Activated T-cell treated with anti-CD3 and anti-CD28 coated beads for 24 hours (primary cell): ENCODE data around the gene SERPINB13.
"Not testable (repeated sequence)": the region's sequence is repeated elsewhere in the genome, so short reads cannot be mapped to it uniquely, and the experiment has no call there.

Experiments
- DNase-seq: peaks from one replicate; pipeline ENCODE4 v3.0.0-alpha.2; 2020; ENCODE audit warnings: low read depth

The SERPINB13 gene

DNA sequence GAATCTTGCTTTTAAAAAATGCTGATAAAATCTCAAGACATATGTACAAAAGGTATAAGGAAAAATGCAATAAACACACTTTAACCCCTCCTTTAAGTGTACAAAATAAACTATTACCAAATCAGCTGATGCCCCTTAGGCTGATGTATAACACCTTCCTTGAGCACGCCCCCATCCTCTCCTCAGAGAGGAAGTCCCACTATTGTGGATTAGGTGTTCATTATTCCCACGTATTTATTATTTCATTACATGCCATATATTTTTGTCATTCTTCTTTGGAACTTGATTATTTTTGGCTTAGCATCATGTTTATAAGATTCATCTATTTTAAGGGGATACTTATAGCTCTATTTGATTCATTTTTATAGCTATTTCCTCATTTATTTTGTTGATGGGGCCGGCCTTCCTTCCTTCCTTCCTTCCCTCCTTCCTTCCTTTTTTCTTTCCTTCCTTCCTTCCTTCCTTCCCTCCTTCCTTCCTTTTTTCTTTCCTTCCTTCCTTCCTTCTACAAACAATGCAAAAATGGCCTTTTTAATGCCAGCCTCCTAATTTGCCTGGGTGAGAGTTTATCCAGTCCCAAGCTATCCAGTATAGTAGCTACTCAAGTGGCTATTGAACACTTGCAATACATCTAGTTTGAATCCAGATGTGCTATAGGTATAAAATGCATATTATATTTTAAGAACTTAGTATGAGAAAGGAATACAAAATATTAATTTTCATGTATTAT is 4.0 kb downstream of the SERPINB13 start:
- DNase-seq: no peak

DNA sequence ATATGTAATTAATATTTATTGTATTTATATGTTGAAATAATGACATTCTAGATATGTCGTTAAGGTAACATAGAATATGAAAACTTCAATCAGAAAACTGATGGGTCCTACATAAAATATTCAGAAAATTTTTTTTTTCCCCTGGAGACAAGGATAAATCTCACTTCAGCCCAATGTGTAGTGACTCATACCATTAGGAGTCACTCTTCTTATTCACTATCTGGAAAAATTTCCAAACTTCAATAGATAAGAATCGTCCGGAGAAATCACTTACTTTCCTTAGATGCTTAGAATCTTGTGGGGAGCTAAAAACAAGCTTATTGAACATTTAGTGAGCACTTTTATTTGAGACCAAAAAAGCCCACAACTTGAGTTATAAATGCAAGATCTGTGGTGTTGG is 4.6 kb downstream of the SERPINB13 start:
- DNase-seq: no peak

DNA sequence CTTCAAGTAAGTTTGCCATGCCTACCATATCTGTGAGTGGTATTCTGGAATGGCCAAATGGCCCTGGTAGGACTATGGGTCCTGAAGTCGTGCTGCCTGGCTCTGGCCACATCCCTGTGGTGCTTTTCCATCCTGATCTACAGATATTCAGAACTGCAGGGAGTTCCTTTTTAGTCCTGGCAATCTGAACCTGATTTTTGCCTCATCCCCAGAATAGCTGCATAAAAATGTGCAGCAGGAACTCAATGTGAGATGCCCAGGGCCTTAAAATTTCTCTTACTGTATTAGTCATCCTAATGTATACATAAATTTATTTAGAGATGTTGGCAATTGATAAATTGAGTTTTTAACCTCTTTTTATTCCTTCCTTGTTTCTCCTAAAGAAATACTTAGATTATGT is 5.3 kb downstream of the SERPINB13 start:
- no peak for DNase-seq

DNA sequence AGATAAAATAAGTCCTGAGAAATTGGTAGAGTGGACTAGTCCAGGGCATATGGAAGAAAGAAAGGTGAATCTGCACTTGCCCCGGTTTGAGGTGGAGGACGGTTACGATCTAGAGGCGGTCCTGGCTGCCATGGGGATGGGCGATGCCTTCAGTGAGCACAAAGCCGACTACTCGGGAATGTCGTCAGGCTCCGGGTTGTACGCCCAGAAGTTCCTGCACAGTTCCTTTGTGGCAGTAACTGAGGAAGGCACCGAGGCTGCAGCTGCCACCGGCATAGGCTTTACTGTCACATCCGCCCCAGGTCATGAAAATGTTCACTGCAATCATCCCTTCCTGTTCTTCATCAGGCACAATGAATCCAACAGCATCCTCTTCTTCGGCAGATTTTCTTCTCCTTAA is 9.8 kb downstream of the SERPINB13 start:
- DNase-seq: no peak

DNA sequence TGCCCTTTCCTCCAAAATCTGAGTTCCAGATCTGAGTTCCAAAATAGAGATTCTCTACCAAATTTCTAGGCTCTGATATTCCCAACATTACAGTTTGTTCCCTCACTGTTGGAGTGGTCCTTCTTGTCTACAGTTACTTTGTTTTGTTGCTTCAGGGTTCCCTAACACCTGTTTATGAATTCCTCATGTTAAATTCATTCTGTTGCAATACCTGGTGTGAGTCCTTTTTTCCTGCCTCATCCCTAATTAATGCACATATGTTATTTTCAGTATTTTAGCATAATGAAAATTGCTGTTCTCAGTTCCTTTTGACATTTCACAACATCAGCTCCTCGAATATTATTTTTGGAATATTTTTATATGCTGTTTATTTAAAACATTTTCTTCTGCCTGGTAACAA is 16.2 kb downstream of the SERPINB13 start:
- DNase-seq: no peak

DNA sequence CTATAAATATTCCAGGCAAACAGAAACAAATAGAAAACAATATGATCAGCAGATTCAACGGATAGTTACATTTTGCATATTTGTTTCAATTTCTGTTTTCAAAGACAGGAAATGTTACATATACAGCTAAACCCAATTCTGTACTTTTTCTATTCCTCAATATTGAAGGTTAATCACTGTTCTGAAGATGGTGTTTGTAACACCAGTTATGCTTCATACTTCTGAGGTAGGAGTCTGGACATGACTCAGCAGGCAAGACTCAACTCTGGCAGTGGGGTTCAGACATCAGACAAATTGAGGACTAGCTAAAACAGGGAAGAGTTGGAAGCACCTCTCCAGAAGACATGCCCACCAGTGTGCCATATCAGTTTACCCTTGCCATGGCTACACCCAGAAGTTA is 16.6 kb downstream of the SERPINB13 start:
- no peak for DNase-seq

DNA sequence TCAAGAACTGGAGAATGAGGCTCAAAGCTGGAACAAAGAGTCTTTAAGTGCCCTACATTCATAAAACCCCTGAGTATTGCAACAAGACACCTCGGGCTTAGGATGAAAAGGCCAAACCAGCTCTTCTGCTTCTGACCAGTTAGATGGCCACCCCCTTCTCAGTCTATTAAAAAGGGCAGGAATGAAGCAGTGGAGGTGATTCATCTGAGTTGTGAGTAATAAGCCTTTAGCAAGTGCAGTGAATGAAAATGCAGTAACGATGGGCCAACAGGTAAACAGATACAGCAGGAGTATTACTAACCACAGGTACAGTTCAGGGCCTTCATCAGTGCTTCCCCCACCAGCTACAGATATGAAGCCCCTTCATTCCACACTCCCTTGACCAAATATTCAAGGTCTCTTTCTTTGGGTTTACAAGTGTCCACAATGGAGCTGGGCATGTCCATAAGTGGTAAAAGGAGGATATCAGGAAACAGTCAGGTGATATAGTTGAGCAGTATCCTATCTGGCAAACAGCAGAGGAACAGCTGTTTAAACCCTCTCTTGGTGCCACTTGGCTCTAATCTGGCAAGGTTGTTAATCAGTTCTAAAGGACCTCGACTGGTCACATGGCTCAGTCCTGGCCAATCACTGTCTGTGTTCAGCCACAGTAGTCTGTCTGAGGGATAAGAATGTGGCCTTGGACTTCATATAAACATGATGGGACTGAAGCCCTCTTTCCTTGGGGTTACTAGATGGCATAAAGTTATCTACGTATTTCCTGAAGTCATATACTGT is 17.8 kb downstream of the SERPINB13 start:
- no peak for DNase-seq

DNA sequence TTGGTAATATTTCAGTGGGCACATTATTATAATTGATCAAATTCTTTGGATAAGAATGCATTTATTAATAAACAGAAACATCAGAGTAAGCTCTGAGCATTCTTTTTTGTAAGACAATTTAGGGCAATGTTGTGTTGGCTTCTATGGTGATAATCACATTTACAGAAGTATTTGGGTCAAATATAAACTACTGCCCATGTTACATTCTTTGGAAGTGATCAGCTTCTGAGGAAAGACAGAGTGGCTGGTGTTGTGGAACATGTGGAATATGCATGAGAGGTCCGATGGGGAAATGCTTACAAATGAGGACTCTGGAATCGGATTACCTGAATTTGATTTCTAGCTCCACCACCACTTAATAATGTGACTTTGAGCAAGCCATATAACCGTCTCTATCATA is 19.4 kb downstream of the SERPINB13 start:
- DNase-seq: no peak

DNA sequence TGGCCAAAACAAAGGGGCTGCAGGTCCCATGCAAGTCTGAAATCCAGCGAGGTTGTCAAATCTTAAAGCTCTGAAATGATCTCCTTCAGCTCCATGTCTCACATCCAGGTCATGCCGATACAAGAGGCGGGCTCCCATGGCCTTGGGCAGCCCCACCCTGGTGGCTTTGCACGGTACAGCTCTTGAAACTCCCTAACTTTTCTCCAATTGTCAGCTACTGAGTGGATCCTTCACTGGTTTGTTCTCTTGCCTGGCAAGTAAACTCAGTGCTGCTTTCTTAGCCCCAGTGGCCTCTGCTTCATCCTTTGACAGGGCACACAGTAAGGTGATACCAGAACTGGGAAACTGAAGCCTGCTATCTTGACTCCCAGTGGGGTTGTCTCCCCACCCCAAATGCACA is 26.3 kb downstream of the SERPINB13 start:
- DNase-seq: no peak

DNA sequence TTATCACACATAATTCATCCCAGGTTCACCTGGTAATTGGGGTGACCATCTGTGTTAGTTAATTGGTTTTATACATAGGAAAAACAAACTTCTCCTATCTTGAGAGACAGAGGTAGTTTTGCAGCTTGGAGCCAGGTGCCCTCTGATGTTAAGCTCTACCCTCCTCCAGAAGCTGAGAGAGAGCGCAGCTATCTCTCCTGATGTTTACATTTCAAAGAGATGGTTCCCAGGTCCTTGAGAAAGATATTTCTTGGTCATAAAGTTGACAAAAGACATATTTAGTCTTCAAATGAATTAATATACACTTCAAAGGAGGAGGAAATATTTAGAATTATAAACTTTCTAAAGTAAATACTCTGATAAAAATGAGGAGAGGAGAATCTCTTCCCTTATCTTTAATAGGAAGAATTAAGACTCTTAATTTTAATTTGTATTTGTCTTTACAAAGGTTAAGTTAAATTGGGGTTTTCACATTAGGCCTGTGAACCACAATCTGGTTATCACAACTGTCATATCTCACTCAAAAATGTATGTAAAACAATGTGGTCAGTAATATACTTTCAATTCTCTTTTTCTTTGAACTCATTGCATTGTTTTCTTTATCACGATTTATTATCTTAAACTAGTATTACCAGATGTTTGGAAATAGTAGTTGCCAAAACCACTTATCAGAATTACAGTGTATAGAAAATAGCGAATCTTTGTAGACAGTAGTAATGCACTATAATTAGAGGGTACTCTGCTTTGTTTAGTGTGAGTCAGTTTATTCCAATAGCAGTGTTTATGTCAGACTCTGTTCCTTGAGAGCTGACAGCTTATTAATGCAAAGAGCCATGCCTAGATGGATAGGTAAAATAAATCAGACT is 30.1 kb downstream of the SERPINB13 start:
- no peak for DNase-seq

DNA sequence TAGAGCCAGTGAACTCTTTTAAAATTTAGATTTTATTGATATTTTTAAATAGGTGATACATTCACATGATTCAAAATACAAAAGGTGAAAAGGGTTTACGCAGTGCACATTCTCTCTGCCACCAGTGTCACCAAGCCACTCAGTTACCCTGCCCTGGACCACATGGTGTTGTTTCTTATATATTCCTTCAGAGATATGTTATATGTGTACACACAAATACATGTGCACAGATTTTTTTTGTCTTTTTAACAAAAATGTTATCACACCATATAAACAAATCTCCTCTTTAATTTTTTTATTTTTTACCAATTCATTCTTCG is 30.7 kb downstream of the SERPINB13 start:
- DNase-seq: no peak

DNA sequence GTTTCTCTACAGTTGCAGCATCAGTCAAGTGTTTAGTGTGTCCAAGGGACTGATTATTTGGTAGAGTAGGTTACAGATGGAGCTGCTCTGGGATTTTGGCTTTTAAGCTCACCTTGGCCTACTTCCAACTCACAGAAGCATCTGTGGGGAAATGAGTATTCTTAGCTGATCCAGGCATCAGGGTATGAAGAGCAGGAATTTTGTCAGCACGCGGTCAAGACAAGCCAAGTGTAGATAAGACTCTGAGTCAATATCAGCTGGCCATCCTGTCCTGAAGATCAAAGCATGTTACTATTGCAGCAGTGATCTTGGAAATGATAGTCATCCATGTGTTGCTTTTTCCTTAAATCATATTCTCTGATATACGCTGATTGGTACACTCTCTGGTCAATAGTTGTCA is 32.5 kb downstream of the SERPINB13 start:
- DNase-seq: no peak

DNA sequence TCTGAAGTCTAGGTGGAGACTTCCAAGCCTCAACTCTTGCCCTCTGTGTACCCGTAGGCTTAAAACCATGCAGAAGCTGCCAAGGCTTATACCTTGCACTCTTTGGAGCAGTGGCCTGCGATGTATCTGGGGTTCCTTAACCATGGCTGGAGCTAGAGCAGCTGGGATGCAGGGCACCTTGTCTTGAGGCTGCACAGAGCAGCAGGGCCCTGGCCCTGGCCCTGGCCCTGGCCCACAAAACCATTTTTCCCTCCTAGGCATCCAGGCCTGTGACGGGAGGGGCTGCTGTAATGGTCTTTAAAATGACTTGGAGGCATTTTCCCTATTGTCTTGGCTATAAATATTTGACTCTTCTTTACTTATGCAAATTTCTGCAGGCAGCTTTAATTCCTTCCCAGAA is 37.7 kb downstream of the SERPINB13 start:
- no peak for DNase-seq

DNA sequence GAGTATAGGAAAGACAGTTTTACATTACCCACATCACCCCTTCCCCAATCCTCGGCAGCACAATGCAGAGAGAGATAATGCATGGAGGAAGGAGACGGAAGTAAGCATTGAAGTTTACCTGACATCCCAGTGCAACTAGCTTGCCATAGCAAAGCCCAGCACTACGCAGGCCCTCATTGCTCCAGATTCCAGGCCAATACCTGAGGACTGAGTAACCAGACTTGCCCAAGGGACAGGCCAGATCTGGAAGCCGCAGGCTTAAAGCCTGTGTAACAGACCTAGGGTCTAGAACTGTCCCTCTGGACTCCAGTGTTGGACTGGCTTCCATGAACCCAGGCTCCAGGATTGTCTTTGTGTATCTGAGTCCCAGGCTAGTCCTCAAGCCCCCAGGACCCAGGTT is 39.3 kb downstream of the SERPINB13 start:
- no peak for DNase-seq

DNA sequence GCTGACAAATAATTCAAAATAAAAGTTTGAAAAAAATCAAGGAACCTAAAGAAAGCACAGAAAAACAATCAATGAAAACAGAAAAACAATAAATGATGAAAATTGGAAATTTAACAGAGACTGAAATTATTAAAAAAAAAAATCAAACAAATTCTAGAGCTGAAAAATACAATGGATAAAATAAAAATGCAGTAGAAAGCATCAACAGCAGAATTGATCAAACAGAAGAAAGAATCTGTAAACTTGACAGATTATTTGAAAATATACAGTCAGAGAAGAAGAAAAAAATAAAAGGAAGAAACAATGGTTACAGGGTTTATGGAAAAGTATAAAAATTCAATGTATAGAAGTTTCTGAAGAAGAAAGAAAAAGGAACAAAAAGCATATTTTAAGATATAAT is 40.7 kb downstream of the SERPINB13 start:
- DNase-seq: no peak

DNA sequence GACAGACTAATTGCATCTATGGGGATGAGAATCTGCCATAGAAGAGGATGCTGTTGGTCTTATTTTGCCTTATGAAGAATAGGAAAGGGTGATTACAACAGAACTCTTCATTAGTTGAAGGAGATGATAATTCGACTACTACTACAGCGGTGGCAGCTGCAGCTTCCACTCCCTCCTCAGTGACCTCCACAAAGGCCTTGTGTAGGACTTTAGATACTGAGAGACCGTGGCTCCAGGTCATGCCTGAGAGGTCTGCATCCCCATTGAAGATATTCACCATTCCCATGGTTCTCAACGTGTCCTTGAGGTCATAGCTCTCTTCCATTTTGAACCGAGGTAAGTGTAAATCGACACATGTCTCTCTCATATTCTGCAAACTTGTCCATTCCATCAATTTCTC is 50.6 kb downstream of the SERPINB13 start:
- no peak for DNase-seq

DNA sequence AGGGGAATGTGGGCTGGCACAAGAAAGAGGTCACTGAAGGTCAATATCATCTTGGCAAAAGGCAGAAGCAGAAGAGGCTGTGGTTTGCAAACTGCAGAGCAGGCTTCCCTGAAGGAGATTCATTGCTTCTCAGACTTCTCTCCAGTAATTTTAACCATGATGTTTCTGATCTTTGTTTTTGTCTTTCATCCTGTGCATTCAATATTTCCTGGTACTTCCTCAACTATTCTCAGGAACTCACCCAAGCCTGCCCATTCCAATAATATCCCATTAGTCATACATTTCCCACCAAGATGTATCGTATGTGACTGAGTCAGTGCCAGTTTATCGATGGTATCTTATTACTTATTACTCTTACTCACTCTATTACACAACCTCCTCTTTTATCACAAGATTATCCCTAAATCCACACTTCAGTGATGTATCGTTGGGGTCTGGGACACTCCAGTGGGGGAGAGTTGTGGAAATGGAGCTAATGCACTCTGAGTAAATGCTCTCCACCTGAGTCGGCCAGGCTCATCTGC is 54.1 kb downstream of the SERPINB13 start:
- DNase-seq: not testable (repeated sequence)

DNA sequence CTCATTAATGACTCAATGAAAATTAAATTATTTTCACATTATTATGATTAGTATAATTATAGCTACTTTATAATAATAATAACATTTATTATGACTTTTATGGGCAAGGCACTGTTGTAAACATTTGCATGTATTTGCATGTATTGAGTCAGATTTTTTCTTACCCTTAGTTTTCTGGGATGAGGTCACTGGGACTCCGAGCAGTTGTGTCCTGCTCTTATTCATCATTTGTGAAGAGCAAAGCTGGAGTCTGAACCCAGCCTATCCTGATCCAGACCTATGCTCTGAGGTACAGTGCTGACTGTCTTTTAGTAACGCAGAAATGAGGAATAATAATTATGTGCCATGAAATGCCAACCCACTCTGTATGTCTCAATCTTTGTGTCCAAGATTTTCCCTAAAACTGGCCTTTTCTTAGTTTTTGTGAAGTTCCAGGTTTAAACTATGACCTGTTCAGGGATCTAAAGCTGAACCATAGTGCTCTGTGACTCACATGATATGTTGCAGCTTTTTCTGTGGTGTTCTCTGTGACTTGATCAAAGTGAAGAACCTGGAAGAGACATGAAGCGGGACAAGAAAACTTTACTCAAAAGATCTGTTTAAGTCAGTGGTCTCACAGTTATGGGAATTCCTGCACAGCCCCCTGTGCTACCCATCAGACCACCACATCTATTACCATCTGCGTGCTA is 55.7 kb downstream of the SERPINB13 start:
- DNase-seq: not testable (repeated sequence)

DNA sequence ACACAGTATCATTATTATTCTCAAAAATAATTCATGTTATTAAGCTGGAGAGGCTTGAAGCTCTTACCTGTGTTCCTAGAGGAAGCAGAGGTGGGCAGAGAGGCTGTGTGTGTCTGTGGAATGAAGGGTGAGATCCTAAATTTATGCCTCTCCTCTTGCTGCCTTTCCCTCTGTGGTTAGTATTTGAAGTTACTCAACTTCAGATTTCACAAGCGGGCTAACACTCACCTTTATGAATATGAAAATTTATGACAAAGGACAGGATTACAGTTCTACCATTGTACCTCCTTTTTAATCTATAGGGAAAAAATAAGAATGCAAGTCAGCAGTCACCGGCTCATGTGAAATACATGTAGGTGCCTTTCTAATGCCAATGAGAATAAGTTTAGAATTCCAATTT is 57.0 kb downstream of the SERPINB13 start, which contains the start of gene SERPINB4:
SERPINB4 (minus strand) TSS at position 115 of the 400 bp plus-strand sequence. CDS start 679 bp downstream, outside the sequence.
- not testable (repeated sequence) for DNase-seq

DNA sequence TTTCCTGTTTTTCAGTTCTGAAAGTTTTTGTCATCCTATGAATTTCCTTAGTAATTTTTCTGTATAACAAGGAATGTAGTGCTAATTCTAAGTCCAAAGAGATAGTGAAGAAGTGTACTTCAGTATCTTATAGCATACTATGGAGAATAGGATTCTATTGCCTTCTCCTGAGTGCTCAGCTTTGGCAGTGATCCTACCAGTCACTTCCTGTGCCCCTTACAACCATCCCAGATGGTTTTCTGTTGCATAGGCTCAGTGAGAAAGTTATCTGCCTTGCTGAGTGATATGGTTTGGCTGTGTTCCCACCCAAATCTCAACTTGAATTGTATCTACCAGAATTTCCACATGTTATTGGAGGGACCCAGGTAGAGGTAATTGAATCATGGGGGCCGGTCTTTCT is 57.6 kb downstream of the SERPINB13 start:
- DNase-seq: not testable (repeated sequence)

DNA sequence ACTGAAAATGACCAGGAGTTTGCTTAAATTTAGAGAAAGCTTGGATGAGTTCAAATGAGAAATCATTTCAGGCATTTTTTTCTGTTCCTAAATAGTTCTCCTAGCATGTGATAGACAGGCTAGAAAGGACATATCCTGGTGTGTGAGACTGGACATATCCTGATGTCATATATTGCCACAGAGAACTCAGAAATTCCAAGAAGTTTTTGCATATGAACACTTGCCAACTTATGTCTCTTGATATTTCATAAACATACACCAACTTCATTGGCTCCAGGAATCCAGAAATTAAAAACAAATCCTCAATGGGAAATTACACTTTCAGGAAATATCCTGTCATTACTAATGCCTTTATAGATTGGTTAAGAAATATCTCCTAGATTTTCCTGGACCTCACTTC is 59.8 kb downstream of the SERPINB13 start:
- DNase-seq: no peak

DNA sequence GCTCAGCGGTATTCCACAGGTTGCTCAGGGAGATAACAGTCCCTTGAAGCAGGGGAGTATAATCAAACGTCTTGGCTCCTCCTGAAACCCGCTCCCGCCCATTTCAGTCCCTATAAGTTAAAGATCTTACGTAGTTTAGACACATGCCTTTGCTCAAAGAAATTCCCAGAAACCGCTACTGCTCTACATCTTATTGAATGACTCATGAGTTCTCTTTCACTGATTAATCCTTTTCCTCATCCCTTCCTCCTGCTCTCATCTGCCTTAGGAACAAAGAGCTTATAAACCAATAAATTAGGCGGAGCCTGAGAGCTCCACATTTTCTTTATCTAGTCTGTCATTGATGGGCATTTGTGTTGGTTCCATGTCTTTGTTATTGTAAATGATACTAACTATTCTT is 61.1 kb downstream of the SERPINB13 start:
- no peak for DNase-seq
